Parathyroid adenoma (tissue), 2 donors: ENCODE data around the gene ACOT2.
A peak's percentile ranks its signal among the peaks of the same experiment; 100 is the strongest.
"Not testable (repeated sequence)": the region's sequence is repeated elsewhere in the genome, so short reads cannot be mapped to it uniquely, and the experiment has no call there.

Experiments used
- H2AFZ ChIP-seq: fragments of 300-600 bp; sonication (generic); one replicate; pipeline ENCODE4 v1.7.0; 2017; ENCODE audit warnings: antibody characterized with exemption, mild to moderate bottlenecking
- H3K27ac ChIP-seq: fragments of 300-600 bp; sonication (generic); one replicate; pipeline ENCODE4 v1.7.0; 2017
- H3K27me3 ChIP-seq: fragments of 300-600 bp; sonication (generic); one replicate; pipeline ENCODE4 v1.7.0; 2017; ENCODE audit warnings: low read length; ENCODE audit not compliant: control insufficient read depth, insufficient read depth
- H3K36me3 ChIP-seq: fragments of 300-600 bp; sonication (generic); one replicate; pipeline ENCODE4 v1.7.0; 2017; ENCODE audit warnings: low read length; ENCODE audit not compliant: control insufficient read depth, insufficient read depth
- H3K4me1 ChIP-seq: fragments of 300-600 bp; sonication (generic); one replicate; pipeline ENCODE4 v1.7.0; 2017; ENCODE audit warnings: control low read depth
- H3K4me2 ChIP-seq: fragments of 300-600 bp; sonication (generic); one replicate; pipeline ENCODE4 v1.7.0; 2017; ENCODE audit warnings: low read length
- H3K4me3 ChIP-seq: fragments of 300-600 bp; sonication (generic); one replicate; pipeline ENCODE4 v1.7.0; 2017; ENCODE audit warnings: low read depth, low read length
- H3K79me2 ChIP-seq: fragments of 300-600 bp; sonication (generic); one replicate; pipeline ENCODE4 v1.7.0; 2017; ENCODE audit warnings: control low read depth
- H3K9ac ChIP-seq: fragments of 300-600 bp; sonication (generic); one replicate; pipeline ENCODE4 v1.7.0; 2017; ENCODE audit warnings: mild to moderate bottlenecking
- H3K9me3 ChIP-seq: fragments of 300-600 bp; sonication (generic); one replicate; pipeline ENCODE4 v1.7.0; 2017; ENCODE audit warnings: low read length; ENCODE audit not compliant: control insufficient read depth
- TF ChIP-seq, protein P1 (sequence below): fragments of 300-600 bp; sonication (generic); IDR thresholded peaks from one replicate; pipeline ENCODE4 v1.7.0; 2017; ENCODE audit warnings: antibody characterized with exemption, mild to moderate bottlenecking
- donor health status: primary hyperparathyroidism.

ACOT2 gene

DNA sequence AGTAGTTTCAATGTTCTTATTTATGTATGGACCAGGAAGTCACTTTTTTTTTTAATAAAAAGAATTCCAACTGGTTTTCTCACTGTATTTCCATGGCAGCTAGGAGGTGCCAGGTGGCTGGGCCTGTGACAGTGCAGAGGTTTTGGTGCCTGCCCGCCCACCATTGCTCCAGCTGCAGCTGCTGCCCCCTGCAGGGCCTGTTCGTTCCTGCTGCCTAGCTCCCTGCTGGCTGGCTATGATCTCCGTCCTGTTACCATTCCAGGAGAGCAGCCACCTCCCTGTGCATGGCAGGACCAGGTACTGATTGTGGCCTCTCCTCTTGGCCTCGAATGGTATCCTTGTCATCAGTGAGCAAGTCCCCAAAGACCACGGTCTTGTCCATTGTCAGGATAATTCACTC lies 30.0 kb upstream of the ACOT2 start:
- not testable (repeated sequence) for H3K36me3 ChIP-seq, H3K4me3 ChIP-seq, H3K79me2 ChIP-seq, H3K4me2 ChIP-seq, H3K4me1 ChIP-seq, H3K27me3 ChIP-seq, H3K9ac ChIP-seq, H2AFZ ChIP-seq, H3K9me3 ChIP-seq, H3K27ac ChIP-seq
- TF ChIP-seq, protein P1, sequence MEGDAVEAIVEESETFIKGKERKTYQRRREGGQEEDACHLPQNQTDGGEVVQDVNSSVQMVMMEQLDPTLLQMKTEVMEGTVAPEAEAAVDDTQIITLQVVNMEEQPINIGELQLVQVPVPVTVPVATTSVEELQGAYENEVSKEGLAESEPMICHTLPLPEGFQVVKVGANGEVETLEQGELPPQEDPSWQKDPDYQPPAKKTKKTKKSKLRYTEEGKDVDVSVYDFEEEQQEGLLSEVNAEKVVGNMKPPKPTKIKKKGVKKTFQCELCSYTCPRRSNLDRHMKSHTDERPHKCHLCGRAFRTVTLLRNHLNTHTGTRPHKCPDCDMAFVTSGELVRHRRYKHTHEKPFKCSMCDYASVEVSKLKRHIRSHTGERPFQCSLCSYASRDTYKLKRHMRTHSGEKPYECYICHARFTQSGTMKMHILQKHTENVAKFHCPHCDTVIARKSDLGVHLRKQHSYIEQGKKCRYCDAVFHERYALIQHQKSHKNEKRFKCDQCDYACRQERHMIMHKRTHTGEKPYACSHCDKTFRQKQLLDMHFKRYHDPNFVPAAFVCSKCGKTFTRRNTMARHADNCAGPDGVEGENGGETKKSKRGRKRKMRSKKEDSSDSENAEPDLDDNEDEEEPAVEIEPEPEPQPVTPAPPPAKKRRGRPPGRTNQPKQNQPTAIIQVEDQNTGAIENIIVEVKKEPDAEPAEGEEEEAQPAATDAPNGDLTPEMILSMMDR = peak; percentile 86

DNA sequence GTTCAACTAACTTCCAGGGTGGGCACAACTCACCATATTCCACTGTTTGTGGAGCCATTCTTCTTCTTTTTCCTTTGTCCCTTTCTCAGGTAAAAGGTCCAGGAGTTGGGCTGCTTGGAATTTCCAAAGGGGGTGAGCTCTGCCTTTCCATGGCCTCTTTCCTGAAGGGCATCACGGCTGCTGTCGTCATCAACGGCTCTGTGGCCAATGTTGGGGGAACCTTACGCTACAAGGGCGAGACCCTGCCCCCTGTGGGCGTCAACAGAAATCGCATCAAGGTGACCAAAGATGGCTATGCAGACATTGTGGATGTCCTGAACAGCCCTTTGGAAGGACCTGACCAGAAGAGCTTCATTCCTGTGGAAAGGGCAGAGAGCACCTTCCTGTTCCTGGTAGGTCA lies 26.1 kb upstream of the ACOT2 start:
- H3K36me3 ChIP-seq, H3K79me2 ChIP-seq, H3K9ac ChIP-seq, H3K27ac ChIP-seq, H2AFZ ChIP-seq, H3K27me3 ChIP-seq, H3K9me3 ChIP-seq, H3K4me2 ChIP-seq, H3K4me3 ChIP-seq, H3K4me1 ChIP-seq: not testable (repeated sequence)

DNA sequence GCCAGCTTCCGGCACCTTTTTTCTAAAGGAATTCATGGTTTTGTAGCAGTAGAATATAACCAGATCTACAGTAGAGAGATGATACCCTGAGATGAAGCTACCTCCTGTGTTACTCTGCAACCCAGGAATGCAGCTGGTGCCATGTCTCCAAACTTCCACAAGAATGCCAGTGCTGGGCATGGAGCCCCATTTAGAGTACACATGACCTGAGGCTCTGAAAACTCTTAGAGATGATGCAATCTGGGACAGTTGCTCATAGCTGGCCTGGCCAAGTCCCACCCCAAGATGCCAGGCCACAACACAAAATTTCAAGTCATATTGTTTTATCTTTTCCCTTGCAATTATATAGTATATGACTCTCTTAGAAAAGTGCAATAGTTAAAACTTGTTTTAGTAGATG lies 23.7 kb upstream of the ACOT2 start:
- H3K36me3 ChIP-seq, H3K27me3 ChIP-seq, H2AFZ ChIP-seq, H3K27ac ChIP-seq, H3K9me3 ChIP-seq, H3K9ac ChIP-seq, H3K4me3 ChIP-seq, H3K79me2 ChIP-seq, H3K4me1 ChIP-seq, H3K4me2 ChIP-seq: not testable (repeated sequence)

DNA sequence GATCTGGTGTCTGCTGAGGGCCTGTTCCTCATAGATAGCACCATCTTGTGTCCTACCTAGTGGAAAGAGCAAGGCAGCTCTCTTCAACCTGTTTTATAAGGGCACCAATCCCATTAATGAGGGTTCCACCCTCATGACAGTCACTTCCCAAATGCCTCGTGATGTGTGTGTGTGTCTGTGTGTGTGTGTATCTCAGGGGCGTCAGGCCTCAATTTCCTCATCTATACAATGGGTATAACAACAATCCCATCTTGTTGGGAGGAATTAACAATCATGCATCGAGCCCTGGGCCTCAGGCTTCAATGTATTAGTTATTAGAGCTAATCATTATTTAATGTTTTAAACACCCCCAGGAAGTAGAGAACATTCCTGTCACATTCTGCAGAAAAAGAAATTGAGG lies 19.9 kb upstream of the ACOT2 start:
- H3K9ac ChIP-seq, H3K27me3 ChIP-seq, H3K79me2 ChIP-seq, H3K9me3 ChIP-seq, H3K4me3 ChIP-seq, H3K4me1 ChIP-seq, H2AFZ ChIP-seq, H3K4me2 ChIP-seq, H3K36me3 ChIP-seq, H3K27ac ChIP-seq: not testable (repeated sequence)

DNA sequence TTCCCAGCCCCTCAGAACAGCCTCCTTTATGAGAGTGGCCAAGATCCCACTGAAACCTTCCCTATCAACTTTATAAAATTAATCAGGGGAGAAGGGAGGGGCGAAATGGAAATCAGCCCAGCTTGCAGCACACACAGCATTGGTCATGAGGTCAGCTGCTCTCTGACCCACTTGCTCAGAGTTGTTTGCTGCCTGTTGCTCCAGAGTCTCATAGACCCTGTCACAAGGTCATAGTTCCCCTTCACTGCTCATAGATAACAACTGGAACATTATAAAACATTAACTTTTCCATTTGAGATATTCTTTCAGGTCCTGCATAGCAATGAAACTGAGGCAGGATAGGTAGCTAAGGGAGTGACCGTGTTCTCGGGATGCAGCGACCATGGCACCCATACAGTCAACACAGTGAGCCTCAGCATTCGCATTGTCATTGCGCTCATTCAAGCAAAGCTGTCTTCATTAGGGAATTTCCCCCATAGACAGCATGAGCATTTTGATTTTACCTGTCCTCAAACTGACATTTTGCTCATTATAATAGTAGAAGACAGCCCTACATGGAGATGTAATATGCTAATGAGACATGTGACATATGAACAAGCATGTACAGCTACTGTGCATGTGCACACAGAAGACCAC lies 19.0 kb upstream of the ACOT2 start:
- not testable (repeated sequence) for H3K4me1 ChIP-seq, H3K9ac ChIP-seq, H3K27ac ChIP-seq

DNA sequence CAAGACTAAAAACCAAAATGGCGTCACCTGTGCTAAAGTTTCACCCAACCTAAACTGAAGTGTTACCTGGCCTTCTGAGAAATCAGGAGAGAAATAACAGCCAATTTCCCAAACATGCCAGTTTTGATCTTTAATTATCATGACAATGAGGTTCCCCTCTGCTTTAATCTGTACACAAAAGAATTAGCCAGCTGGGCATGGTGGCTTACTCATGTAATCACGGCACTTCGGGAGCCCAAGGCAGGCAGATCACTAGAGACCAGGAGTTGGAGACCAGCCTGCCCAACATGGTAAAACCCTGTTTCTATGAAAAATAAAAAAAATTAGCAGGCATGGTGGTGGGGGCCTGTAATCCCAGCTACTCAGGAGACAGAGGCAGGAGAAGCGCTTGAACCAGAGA lies 15.2 kb upstream of the ACOT2 start:
- no peak overlapping the region for H3K27ac ChIP-seq
- no peak overlapping the region for H3K9ac ChIP-seq
- no peaks in the 10 kb centered on the region for H3K27me3 ChIP-seq
- TF ChIP-seq, protein P1 = no peak
- H3K4me3 ChIP-seq = no peak overlapping the region
- H2AFZ ChIP-seq = no peak overlapping the region
- H3K4me2 ChIP-seq = no peak overlapping the region
- H3K9me3 ChIP-seq = no peaks in the 10 kb centered on the region
- H3K4me1 ChIP-seq = no peaks in the 10 kb centered on the region
- H3K79me2 ChIP-seq = no peaks in the 10 kb centered on the region
- H3K36me3 ChIP-seq = no peaks in the 10 kb centered on the region

More for the DNA sequence above, 19.0 kb upstream of the ACOT2 start:
- H3K4me3 ChIP-seq, H3K79me2 ChIP-seq, H3K4me2 ChIP-seq, H3K36me3 ChIP-seq, H3K9me3 ChIP-seq, H2AFZ ChIP-seq, H3K27me3 ChIP-seq: not testable (repeated sequence)

DNA sequence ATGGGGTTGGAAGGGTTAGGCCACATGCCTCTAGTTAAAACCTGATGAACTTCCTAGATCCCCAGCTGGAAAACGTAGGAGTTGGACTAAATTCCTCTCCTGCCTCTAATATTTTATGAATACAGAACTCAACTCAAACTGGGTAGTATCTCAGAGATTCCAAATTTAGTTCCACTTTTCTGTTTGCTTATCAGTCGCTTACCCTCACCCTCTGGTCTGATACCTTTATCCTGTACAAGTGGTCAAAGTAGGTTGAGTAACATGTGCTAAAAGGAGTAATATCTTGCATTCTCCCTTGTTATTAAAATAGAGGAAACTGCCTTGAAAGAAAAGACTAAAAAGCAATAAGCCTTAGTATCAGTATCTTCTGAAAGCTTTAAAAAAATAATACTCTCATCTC lies 11.8 kb upstream of the ACOT2 start:
- H3K4me3 ChIP-seq, H3K36me3 ChIP-seq, H3K9ac ChIP-seq, H3K79me2 ChIP-seq, H3K4me2 ChIP-seq, H3K9me3 ChIP-seq, H3K27ac ChIP-seq, H3K27me3 ChIP-seq, H2AFZ ChIP-seq: not testable (repeated sequence)
- peaks cover 10% of the 10 kb centered on the region for H3K4me1 ChIP-seq

DNA sequence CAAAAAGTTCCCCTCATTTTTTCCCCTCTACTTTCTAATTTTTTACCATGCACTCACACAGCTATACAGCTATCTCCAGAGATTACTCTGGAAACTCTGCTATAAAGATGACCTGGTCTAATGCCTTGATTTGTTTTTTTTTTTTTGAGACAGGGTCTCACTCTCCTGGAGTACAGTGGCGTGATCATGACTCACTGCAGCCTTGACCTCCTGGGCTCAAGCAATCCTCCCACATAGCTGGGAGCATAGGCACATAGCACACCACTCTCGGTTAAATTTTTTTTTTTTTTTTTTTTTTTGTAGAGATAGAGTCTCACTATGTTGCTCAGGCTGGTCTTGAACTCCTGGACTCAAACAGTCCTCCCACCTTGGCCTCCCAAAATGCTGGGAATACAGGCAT lies 10.8 kb upstream of the ACOT2 start:
- H3K27me3 ChIP-seq, H3K36me3 ChIP-seq, H3K4me3 ChIP-seq, H3K4me2 ChIP-seq, H3K27ac ChIP-seq, H2AFZ ChIP-seq, H3K9me3 ChIP-seq, H3K79me2 ChIP-seq, H3K9ac ChIP-seq: not testable (repeated sequence)
- peaks cover 10% of the 10 kb centered on the region for H3K4me1 ChIP-seq

DNA sequence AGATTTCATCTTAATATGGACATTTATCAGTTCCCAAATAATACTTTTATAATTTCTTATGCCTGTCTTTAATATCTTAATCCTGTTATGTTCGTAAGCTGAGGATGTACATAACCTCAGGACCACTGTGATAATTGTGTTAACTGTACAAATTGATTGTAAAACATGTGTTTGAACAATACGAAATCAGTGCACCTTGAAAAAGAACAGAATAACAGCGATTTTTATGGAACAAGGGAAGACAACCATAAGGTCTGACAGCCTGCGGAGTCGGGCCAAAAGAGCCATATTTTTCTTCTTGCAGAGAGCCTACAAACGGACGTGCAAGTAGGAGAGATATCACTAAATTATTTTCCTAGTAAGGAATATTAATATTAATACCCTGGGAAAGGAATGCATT lies 6.8 kb upstream of the ACOT2 start:
- H3K4me1 ChIP-seq = peaks cover 10% of the 10 kb centered on the region
- H2AFZ ChIP-seq, H3K9me3 ChIP-seq, H3K4me3 ChIP-seq, H3K27ac ChIP-seq, H3K4me2 ChIP-seq, H3K36me3 ChIP-seq, H3K79me2 ChIP-seq, H3K27me3 ChIP-seq, H3K9ac ChIP-seq: not testable (repeated sequence)

DNA sequence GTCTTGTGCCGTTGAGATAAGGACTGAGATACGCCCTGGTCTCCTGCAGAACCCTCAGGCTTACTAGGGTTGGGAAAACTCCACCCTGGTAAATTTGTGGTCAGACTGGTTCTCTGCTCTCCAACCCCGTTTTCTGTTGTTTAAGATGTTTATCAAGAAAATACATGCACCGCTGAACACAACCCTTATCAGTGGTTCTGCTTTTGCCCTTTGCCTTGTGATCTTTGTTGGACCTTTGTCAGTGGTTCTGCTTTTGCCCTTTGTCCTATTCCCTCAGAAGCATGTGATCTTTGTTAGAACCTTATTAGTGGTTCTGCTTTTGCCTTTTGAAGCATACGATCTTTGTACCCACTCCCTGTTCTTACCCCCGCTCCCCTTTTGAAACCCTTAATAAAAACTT lies 6.3 kb upstream of the ACOT2 start:
- H3K9ac ChIP-seq, H3K4me3 ChIP-seq, H3K4me2 ChIP-seq, H3K27me3 ChIP-seq, H2AFZ ChIP-seq, H3K36me3 ChIP-seq, H3K27ac ChIP-seq, H3K9me3 ChIP-seq: not testable (repeated sequence)
- Histone ChIP-seq H3K79me2 (peaks cover 11% of the 10 kb centered on the region), H3K4me1 (peaks cover 12% of the 10 kb centered on the region)
